C1 segment of cervical spinal cord (tissue), 14 donors: ENCODE data around the gene KRT25.
"Not testable (repeated sequence)": the region's sequence is repeated elsewhere in the genome, so short reads cannot be mapped to it uniquely, and the experiment has no call there.

Source experiments
- DNase-seq, 14 donors: peaks; one replicate each; lab custom pipeline; 2025; lab: John Stamatoyannopoulos, UW

KRT25 gene

GRCh38 chr17:40760105-40761016, 5.2 kb upstream of the KRT25 start:
- DNase-seq, result no peak

DNA sequence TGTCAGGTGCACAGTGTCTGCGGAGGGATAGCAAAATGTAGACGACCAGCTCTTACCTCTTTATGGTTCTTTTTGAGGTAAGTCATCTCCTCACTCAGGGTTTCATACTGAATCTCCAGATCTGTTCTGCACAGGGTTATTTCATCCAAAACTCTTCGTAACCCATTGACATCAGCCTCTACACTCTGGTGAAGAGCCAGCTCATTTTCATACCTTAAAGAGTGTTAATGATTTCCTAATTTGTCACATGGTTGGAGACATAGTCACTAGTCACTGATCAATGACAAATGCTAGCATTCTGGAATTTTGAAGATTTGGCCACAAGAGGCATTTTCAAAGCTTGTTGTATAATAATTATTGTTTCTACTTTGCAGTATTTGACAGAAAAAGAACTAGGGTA, 1.3 kb downstream of the KRT25 start:
- no peak for DNase-seq

DNA sequence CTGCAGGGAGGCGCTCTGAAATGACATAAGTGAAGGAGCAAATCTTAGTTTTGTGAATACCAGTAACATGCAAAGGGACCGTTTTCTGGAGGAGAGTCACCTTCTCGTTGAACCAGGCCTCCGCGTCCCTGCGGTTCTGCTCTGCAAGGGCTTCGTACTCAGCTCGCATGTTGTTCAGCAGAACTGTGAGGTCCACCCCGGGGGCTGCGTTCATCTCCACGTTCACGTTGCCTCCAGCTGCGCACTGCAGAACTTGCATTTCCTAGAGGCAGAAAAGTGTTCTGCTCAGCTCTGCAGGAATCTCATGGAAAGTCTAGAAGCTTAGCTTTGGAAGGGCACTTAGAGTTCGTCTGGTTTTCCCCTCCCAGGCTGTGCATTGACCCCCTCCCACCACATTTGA, 4.1 kb downstream of the KRT25 start:
- DNase-seq, result no peak

- no peak for DNase-seq
These were observed 4.7 kb downstream of the KRT25 start for GRCh38 chr17:40750391-40750790.

DNA sequence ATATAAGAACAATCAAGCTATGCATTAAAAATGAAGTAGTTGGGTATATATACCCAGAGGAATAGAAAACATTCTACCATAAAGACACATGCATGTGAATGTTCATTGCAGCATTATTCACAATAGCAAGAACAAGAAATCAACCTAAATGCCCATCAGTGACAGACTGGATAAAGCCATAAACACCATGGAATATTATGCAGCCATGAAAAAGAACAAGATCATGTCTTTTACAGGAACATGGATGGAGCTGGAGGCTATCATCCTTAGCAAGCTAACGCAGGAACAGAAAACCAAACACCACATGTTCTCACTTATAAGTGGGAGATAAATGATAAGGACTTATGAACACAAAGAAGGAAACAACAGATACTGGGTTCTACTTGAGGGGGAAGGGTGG, 6.5 kb downstream of the KRT25 start:
- DNase-seq, result not testable (repeated sequence)

- DNase-seq, result no peak
These were observed 16.6 kb downstream of the KRT25 start for GRCh38 chr17:40738553-40738952.

GRCh38 chr17:40735016-40735415, 20.1 kb downstream of the KRT25 start:
- DNase-seq, result no peak

- no peak for DNase-seq
These were observed 21.1 kb downstream of the KRT25 start for GRCh38 chr17:40734018-40734417.

- DNase-seq, result no peak
These were observed 24.2 kb downstream of the KRT25 start for GRCh38 chr17:40730970-40731369.

DNA sequence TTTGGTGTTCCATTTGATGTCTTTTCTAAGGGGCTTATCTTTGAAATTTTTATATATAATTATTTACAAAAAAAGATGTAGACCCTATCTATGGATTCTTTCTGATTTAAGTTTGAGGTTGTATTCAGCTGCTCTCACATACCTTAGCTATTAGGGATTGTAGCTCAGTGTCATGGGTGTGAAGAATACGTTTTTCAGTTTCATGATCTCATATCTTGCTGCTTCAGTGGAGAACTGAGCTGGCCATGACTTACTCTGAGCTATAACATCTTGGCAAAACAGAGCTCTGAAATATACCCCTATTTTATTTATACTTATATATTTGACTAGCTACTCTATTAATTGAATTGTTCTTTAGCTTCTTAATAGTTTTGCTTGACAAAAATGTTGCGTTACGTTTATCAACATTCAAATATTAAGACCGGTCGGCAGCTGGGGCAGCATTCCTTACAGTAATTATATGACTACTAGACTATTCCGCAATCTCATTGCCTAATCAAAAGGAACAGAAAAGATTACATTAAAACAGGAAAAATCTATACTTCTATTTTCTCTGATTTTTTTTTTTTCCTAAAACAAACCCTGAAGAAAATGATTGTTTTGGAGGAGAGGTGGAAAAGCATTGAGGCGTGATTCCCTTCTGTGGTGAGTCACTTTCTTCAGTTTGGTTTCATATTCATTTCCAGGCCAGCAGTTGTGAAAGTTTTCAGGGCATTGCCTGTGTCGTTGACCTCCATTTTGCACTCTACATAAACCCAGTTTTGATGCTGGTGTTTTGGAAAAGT, 27.5 kb downstream of the KRT25 start:
- DNase-seq, result no peak

- DNase-seq, result no peak
These were observed 28.2 kb downstream of the KRT25 start for GRCh38 chr17:40726919-40727318.

DNA sequence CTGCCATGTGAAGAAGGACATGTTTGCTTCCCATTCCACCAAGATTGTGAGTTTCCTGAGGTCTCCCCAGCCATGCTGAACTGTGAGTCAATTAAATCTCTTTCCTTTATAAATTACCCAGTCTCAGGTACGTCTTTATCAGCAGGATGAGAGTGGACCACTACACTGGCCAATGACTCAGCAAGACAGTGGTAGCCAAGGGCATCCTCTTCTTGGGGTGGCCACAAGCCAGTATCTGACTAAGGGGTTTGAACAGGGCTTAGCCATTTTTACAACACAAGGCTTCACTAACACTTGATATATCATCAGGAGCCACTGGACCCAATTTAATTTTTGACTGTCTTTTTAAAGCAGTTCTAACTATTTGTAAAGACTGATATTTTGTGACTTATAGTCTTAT, 30.5 kb downstream of the KRT25 start:
- DNase-seq, result no peak

DNA sequence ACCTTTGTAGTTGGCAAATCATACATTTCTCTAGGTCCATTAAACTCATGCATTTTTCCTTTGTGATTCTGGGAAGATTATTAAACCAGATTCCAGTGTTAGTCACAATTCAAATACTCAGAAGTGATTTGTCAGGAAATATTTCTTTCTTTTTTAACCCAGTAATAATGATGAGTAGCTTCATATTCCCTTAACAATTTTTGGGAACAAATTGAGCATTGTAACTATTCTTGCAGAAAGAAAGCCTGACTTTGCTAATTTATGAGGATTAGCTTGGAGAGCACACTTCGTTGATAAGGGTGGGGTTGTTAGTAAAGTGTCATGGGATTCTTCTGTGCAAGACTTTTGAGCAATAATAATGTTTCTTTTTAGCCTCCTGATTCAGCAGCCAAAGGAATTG, 32.9 kb downstream of the KRT25 start:
- DNase-seq, result no peak

GRCh38 chr17:40720899-40721298, 34.2 kb downstream of the KRT25 start:
- DNase-seq, result no peak

DNA sequence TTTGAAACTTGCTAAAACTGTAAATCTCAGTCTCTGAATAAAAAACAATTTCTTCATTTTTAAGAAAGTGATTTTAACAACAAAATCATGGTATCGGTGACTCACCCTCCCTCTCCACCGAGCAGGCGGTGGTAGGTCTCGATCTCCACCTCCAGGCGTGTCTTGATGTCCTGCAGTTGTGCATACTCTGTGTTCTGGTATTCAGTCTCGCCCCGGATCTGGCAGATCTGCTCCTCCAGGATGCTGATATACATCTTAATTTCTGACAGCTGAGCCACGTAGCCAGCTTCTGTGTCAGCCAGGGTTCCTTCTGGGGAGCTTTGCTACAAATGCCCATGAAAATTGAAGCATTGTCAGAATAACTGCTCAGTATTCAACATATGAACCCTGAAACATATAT, 36.2 kb downstream of the KRT25 start:
- no peak for DNase-seq

GRCh38 chr17:40717776-40718175, 37.4 kb downstream of the KRT25 start:
- no peak for DNase-seq

DNA sequence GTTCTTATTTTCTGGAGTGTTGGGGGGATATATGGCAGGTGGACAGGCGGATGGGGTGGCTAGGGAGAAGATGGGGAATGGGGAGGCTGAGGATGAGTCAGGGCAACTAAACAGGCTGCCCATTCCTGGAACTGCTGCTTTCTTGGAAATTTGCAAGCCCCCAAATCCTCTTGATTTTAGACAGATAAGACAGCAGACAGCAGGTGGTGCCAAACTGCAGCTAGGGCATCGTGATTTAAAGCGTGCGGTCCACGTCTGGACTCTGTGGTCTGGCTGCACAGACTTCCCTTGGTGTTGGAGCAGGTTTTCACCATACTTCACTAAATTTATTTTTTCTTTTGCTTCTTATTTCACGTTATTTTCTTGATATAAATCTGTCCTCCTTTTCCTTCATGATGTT, 40.7 kb downstream of the KRT25 start:
- DNase-seq, result no peak

- no peak for DNase-seq
These were observed 47.4 kb downstream of the KRT25 start for GRCh38 chr17:40707745-40708144.

DNA sequence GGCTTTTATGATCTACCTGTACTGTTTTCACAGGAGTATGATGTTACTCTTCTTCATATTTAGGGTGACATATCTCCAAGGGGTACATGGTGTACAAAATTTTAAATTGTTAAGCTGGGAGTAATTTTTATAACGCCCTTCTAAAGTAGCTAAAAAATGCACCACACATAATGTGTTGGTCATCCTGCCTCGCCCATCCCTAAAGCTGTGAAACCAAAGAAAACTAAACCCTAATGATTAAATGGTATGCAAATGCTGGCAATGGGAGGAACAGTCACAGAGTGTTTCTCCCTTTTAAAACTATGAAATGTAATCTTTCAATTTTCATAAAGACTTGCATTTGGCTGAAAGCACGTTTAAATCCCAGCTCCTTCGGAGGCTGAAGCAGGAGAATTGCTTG, 49.5 kb downstream of the KRT25 start:
- DNase-seq, result no peak

DNA sequence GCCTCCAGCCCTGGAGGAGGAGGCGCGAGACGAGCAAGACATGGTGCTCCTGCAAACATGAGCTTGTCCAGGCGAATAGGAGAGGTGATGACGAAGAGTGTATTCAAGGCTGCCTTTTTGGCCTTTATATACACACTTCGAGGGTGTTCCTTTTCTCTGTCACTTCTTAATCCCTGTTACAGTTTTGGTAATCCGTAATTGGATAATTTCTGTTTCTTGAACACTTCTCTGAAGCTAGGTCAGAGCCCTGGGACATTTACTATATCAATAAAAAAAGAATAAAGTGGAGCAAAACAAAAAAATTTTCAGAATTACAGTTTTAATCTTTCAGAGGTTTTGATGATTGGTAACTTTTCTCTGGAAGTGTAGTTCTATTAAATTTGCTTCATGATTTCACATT, 51.5 kb downstream of the KRT25 start, which contains the start of gene KRT24:
TSS of gene KRT24 (minus strand) at position 101 of the 400 bp plus-strand sequence. CDS start at position 42, 59 bp downstream.
- no peak for DNase-seq

GRCh38 chr17:40702271-40702670, 52.9 kb downstream of the KRT25 start:
- no peak for DNase-seq

DNA sequence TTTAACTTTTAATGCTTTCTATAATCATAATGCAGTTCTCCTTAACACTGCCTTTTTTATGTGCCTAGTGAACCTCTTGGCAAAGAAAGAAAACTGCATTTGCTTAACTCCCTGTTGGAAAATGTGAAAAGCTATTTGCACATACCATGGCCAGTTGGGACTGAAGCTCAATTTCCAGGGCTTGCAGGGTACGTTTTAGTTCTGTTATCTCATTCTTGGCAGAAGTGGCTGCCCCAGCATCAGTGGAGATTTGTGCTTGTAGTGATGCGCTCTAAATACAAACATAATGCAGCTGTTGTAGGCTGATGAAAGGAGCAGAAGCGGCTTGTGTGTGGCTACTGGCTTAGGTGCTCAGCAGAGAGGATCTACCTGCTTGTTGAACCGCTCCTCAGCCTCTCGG, 55.3 kb downstream of the KRT25 start:
- peak in 1 of 14 donors; percentile 20 for DNase-seq

- DNase-seq, result peak in 1 of 14 donors; percentile 33
These were observed 55.8 kb downstream of the KRT25 start for GRCh38 chr17:40699371-40699770.
